Breast epithelium (tissue), 3 donors: ENCODE measurements around the gene TMEM79.

Experiments
- POLR2AphosphoS5 ChIP-seq, 3 donors: sonication (generic); formaldehyde crosslinking; IDR thresholded peaks; one replicate each; pipeline ENCODE4 v1.6.1; 2017; ENCODE audit warnings: antibody characterized with exemption in 3 of 3
- TF ChIP-seq, protein P1 (sequence below), 3 donors: fragments of 450-650 bp; IDR thresholded peaks; one replicate each; pipeline ENCODE4 v1.5.1; 2016 to 2017; ENCODE audit warnings: antibody characterized with exemption in 3 of 3, mild to moderate bottlenecking in 3 of 3, moderate library complexity in 3 of 3

DNA sequence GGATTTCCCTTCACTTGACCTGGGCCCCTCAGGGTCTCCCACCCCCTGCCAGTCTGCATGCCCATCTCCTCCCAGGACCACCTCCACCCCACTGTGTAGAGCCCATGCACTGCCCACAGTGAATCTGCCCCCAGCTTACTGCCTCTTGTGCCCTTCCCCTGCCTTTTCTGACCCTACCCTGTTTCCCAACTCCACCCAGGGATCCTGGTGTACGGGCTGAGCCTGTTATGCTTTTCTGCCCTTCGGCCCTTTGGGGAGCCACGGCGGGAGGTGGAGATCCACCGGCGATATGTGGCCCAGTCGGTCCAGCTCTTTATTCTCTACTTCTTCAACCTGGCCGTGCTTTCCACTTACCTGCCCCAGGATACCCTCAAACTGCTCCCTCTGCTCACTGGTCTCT, 1.9 kb downstream of the TMEM79 start:
- TF ChIP-seq, protein P1, sequence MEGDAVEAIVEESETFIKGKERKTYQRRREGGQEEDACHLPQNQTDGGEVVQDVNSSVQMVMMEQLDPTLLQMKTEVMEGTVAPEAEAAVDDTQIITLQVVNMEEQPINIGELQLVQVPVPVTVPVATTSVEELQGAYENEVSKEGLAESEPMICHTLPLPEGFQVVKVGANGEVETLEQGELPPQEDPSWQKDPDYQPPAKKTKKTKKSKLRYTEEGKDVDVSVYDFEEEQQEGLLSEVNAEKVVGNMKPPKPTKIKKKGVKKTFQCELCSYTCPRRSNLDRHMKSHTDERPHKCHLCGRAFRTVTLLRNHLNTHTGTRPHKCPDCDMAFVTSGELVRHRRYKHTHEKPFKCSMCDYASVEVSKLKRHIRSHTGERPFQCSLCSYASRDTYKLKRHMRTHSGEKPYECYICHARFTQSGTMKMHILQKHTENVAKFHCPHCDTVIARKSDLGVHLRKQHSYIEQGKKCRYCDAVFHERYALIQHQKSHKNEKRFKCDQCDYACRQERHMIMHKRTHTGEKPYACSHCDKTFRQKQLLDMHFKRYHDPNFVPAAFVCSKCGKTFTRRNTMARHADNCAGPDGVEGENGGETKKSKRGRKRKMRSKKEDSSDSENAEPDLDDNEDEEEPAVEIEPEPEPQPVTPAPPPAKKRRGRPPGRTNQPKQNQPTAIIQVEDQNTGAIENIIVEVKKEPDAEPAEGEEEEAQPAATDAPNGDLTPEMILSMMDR (IDR thresholded peaks at IDR 0.05) = no peak
- TF ChIP-seq POLR2AphosphoS5 (IDR thresholded peaks at IDR 0.05) = no peak
